ENCODE measurements around the gene SOS2. TPM values are rescaled to one million over a fixed set of nuclear protein-coding genes. Genes with fewer than 3 reads are reported as not detected.

SOS2 gene
- total RNA-seq, 1 donor from 2014 or later = 38.8 TPM

- ATAC-seq (no peak), DNase-seq (no peak)
- peak overlapping the region; percentile 79 for H3K4me3 ChIP-seq
- intact Hi-C loops (cut with DNase I) = no loop called here
- H3K36me3 ChIP-seq = no peaks in the 10 kb centered on the region
- no peaks in the 10 kb centered on the region for H3K27me3 ChIP-seq (ENCODE audit: low read depth)
- H3K4me1 ChIP-seq = peaks cover 54% of the 10 kb centered on the region
- peak overlapping the region; percentile 97 for H3K27ac ChIP-seq
- no peaks in the 10 kb centered on the region for H3K9me3 ChIP-seq
- no peak for TF ChIP-seq CTCF (IDR thresholded peaks at IDR 0.05)
Observed at GRCh38 chr14:50229681-50230080, 1.7 kb downstream of the SOS2 start.

GRCh38 chr14:50228313-50228712, 3.1 kb downstream of the SOS2 start:
- intact Hi-C loops (cut with DNase I) = no loop called here
- no peak for ATAC-seq
- no peaks in the 10 kb centered on the region for H3K27me3 ChIP-seq (ENCODE audit: low read depth)
- peaks cover 54% of the 10 kb centered on the region for H3K4me1 ChIP-seq
- H3K9me3 ChIP-seq = no peaks in the 10 kb centered on the region
- DNase-seq = no peak
- H3K36me3 ChIP-seq = no peaks in the 10 kb centered on the region
- TF ChIP-seq CTCF (IDR thresholded peaks at IDR 0.05) = no peak
- H3K4me3 ChIP-seq = no peak overlapping the region
- H3K27ac ChIP-seq = no peak overlapping the region

- ATAC-seq = no peak
- no peak for DNase-seq
- H3K36me3 ChIP-seq = no peaks in the 10 kb centered on the region
- intact Hi-C loops (cut with DNase I) = no loop called here
- no peak for TF ChIP-seq CTCF (IDR thresholded peaks at IDR 0.05)
- H3K4me1 ChIP-seq = peaks cover 51% of the 10 kb centered on the region
- no peaks in the 10 kb centered on the region for H3K27me3 ChIP-seq (ENCODE audit: low read depth)
- no peak overlapping the region for H3K27ac ChIP-seq
- H3K9me3 ChIP-seq = no peaks in the 10 kb centered on the region
- no peak overlapping the region for H3K4me3 ChIP-seq
Observed at GRCh38 chr14:50225974-50226297, 5.4 kb downstream of the SOS2 start.

- H3K9me3 ChIP-seq = no peaks in the 10 kb centered on the region
- H3K4me1 ChIP-seq = peaks cover 51% of the 10 kb centered on the region
- TF ChIP-seq CTCF (IDR thresholded peaks at IDR 0.05) = no peak
- no peaks in the 10 kb centered on the region for H3K27me3 ChIP-seq (ENCODE audit: low read depth)
- no peak overlapping the region for H3K27ac ChIP-seq
- no peaks in the 10 kb centered on the region for H3K36me3 ChIP-seq
- ATAC-seq (peak; percentile 78 to 80), DNase-seq (no peak)
- intact Hi-C loops (cut with DNase I) = no loop called here
- H3K4me3 ChIP-seq = no peak overlapping the region
Observed at GRCh38 chr14:50225067-50225973, 6.1 kb downstream of the SOS2 start.

GRCh38 chr14:50222055-50222613, 9.2 kb downstream of the SOS2 start:
- no peak for ATAC-seq
- TF ChIP-seq CTCF (IDR thresholded peaks at IDR 0.05) = no peak

More at GRCh38 chr14:50222055-50222613, 9.2 kb downstream of the SOS2 start:
- Histone ChIP-seq H3K4me1 (peaks cover 37% of the 10 kb centered on the region), H3K9me3 (no peaks in the 10 kb centered on the region), H3K4me3 (no peak overlapping the region), H3K36me3 (no peaks in the 10 kb centered on the region), H3K27ac (no peak overlapping the region), H3K27me3 (ENCODE audit: low read depth) (no peaks in the 10 kb centered on the region)
- no peak for DNase-seq
- intact Hi-C loops (cut with DNase I) = no loop called here
